Keratinocyte (primary cell): ENCODE measurements around the gene XKR3. TPM values are rescaled to one million over a fixed set of nuclear protein-coding genes. Genes with fewer than 3 reads are reported as not detected.
"Not testable (repeated sequence)": the region's sequence is repeated elsewhere in the genome, so short reads cannot be mapped to it uniquely, and the experiment has no call there.

ENCODE experiments used
- DNase-seq: peaks from one replicate; pipeline ENCODE4 v3.0.0-alpha.2; 2011; ENCODE audit warnings: low read depth, missing footprints, low spot score
- FAIRE-seq: peaks from 2 replicates; lab custom pipeline; 2011; peaks lifted over from hg19 to GRCh38; lab: Jason Lieb, UNC
- H2AFZ ChIP-seq: 2 replicates; pipeline ENCODE4 v1.6.0; 2012; ENCODE audit warnings: low read length, control low read depth, inconsistent platforms; ENCODE audit not compliant: control insufficient read depth
- H3K27ac ChIP-seq: 2 replicates; pipeline ENCODE4 v1.5.1; 2011; ENCODE audit warnings: low read length; ENCODE audit not compliant: control insufficient read depth, insufficient read depth
- H3K27me3 ChIP-seq: 3 replicates; pipeline ENCODE4 v1.6.0; 2011; ENCODE audit warnings: low read length; ENCODE audit not compliant: control insufficient read depth, insufficient read depth; ENCODE audit errors: extremely low read depth
- H3K36me3 ChIP-seq, 2 experiments: 2 replicates in 1 of 2; 3 replicates in 1 of 2; pipeline ENCODE4 v1.5.1; 2011; ENCODE audit warnings: low read length in 2 of 2, mild to moderate bottlenecking in 1 of 2; ENCODE audit not compliant: control insufficient read depth in 2 of 2, insufficient read depth in 2 of 2; ENCODE audit errors: extremely low read depth in 1 of 2
- H3K4me1 ChIP-seq: 3 replicates; pipeline ENCODE4 v1.5.1; 2011; ENCODE audit warnings: low read length; ENCODE audit not compliant: control insufficient read depth, insufficient read depth; ENCODE audit errors: extremely low read depth
- H3K4me2 ChIP-seq: 3 replicates; pipeline ENCODE4 v1.6.0; 2011; ENCODE audit warnings: low read depth, low read length; ENCODE audit not compliant: control insufficient read depth, insufficient read depth; ENCODE audit errors: extremely low read depth
- H3K4me3 ChIP-seq, 3 experiments: fragments of 200-600 bp in 1 of 3; sonication (generic) in 1 of 3; 2 replicates in 2 of 3; 3 replicates in 1 of 3; pipeline ENCODE4 v1.5.1; 2011 to 2016; ENCODE audit warnings: low read length in 3 of 3, mild to moderate bottlenecking in 3 of 3, control low read depth in 2 of 3, inconsistent platforms in 1 of 3, low read depth in 1 of 3, mixed read lengths in 1 of 3, mixed run types in 1 of 3, moderate library complexity in 1 of 3; ENCODE audit not compliant: control insufficient read depth in 2 of 3, insufficient read depth in 2 of 3; ENCODE audit errors: extremely low read depth in 1 of 3
- H3K79me2 ChIP-seq: 2 replicates; pipeline ENCODE4 v1.6.0; 2012; ENCODE audit warnings: low read length; ENCODE audit not compliant: control insufficient read depth, insufficient read depth
- H3K9ac ChIP-seq: 3 replicates; pipeline ENCODE4 v1.6.0; 2011; ENCODE audit warnings: low read length; ENCODE audit not compliant: control insufficient read depth, insufficient read depth; ENCODE audit errors: extremely low read depth
- H3K9me1 ChIP-seq: 3 replicates; pipeline ENCODE4 v1.6.0; 2011; ENCODE audit warnings: low read length; ENCODE audit not compliant: control insufficient read depth, insufficient read depth; ENCODE audit errors: extremely low read depth
- H3K9me3 ChIP-seq: 2 replicates; pipeline ENCODE4 v1.5.1; 2012; ENCODE audit warnings: low read depth, low read length; ENCODE audit not compliant: control insufficient read depth
- H4K20me1 ChIP-seq: 3 replicates; pipeline ENCODE4 v1.6.0; 2011; ENCODE audit warnings: low read length; ENCODE audit not compliant: control insufficient read depth, insufficient read depth; ENCODE audit errors: extremely low read depth
- dilution Hi-C: fragments of 300-500 bp; cut with MboI; formaldehyde crosslinking; loops from one replicate; pipeline ENCODE4 v1.7.0; 2020; ENCODE audit warnings: low sequenced_read_pairs; ENCODE audit not compliant: extremely low pct_ligation_motif_present
- polyA plus RNA-seq, 5 experiments: library from polyadenylated mRNA; depleted of rRNA in 3 of 5; stranded (reverse) in 3 of 5; stranded (forward) in 1 of 5; unstranded in 1 of 5; fragments of >200 nt; gene quantifications; 1 replicate in 1 of 5; 2 replicates in 3 of 5; 3 replicates in 1 of 5; pipeline versions ENCODE4 v1.2.1 to v1.2.3, GENCODE V29; 2011 to 2012; ENCODE audit warnings: missing spikeins in 2 of 5, low read depth in 1 of 5, low replicate concordance in 1 of 5
- small RNA-seq, 3 experiments: library from RNA; depleted of rRNA; stranded (forward); fragments of <200 nt; gene quantifications; one replicate each; pipeline ENCODE3, GENCODE V24; 2012; ENCODE audit warnings: low read depth in 3 of 3, low replicate concordance in 1 of 3; ENCODE audit not compliant: insufficient read length in 3 of 3

XKR3 gene
- polyA plus RNA-seq, 1 donor (not counting 4 experiments of a cell fraction or from before 2014, with no cell fraction given), result not detected

- H3K79me2 ChIP-seq, H3K27me3 ChIP-seq, H3K9me3 ChIP-seq, H3K4me2 ChIP-seq, FAIRE-seq, dilution Hi-C loops, H3K36me3 ChIP-seq, H4K20me1 ChIP-seq, H3K27ac ChIP-seq, H3K4me3 ChIP-seq, DNase-seq, H3K9ac ChIP-seq, H3K4me1 ChIP-seq, H2AFZ ChIP-seq, H3K9me1 ChIP-seq: not testable (repeated sequence)
These were observed 77.7 kb downstream of the XKR3 start for GRCh38 chr22:16747266-16748159.

- H3K4me3 ChIP-seq, H3K27me3 ChIP-seq, H3K9me1 ChIP-seq, H2AFZ ChIP-seq, dilution Hi-C loops, H3K9me3 ChIP-seq, H3K79me2 ChIP-seq, H3K4me1 ChIP-seq, H3K9ac ChIP-seq, DNase-seq, H3K27ac ChIP-seq, H3K36me3 ChIP-seq, H4K20me1 ChIP-seq, H3K4me2 ChIP-seq, FAIRE-seq: not testable (repeated sequence)
These were observed 90.9 kb downstream of the XKR3 start for GRCh38 chr22:16734271-16734670.

Small RNAs within 50 kb of the gene (small RNA-seq; reads per million reads assigned to genes)
- 0 reads per million in 3 experiments for gene GPM6BP3

Other genes starting within 250 kb of the XKR3 start
- gene CCT8L2, start 232.6 kb downstream of the XKR3 start, polyA plus RNA-seq, result not detected in 3 replicates
- gene GAB4, start 182.8 kb upstream of the XKR3 start, polyA plus RNA-seq, result not detected in 3 replicates